Endothelial cell of umbilical vein (primary cell): ENCODE results near the gene TRANK1.
"Not testable (repeated sequence)": the region's sequence is repeated elsewhere in the genome, so short reads cannot be mapped to it uniquely, and the experiment has no call there.

Experiments used
- POLR2A ChIP-seq: IDR thresholded peaks from 2 replicates; pipeline ENCODE4 v1.6.1; 2012; ENCODE audit warnings: low read depth, mild to moderate bottlenecking, control low read depth, low read length
- POLR2AphosphoS5 ChIP-seq: IDR thresholded peaks from 2 replicates; pipeline ENCODE4 v1.6.1; 2012; ENCODE audit warnings: low read depth, mild to moderate bottlenecking, control low read depth, low read length, moderate library complexity; ENCODE audit not compliant: insufficient read depth
- TF ChIP-seq, protein P1 (sequence below), 2 donors: IDR thresholded peaks; 1 replicate in 1 of 2; 2 replicates in 1 of 2; pipeline ENCODE4 v1.5.1; 2011; ENCODE audit warnings: low read length in 2 of 2, mild to moderate bottlenecking in 2 of 2, moderate library complexity in 2 of 2, control low read depth in 1 of 2, inconsistent platforms in 1 of 2, low read depth in 1 of 2; ENCODE audit not compliant: insufficient read depth in 1 of 2; ENCODE audit errors: extremely low read depth in 1 of 2

DNA sequence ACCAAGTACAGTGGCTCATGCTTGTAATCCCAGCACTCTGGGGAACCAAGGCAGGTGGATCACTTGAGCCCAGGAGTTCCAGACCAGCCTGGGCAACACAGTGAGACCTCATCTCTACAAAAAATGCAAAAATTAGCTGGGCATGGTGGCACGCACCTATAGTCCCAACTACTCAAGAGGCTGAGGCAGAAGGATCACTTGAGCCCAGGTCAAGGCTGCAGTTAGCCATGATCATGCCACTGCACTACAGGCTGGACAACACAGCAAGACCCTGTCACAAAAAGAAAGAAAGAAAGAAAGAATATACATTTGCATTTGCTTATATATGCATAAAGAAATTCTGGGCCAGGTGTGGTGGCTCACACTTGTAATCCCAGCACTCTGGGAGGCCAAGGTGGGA is 13.4 kb downstream of the TRANK1 start:
- TF ChIP-seq, protein P1, sequence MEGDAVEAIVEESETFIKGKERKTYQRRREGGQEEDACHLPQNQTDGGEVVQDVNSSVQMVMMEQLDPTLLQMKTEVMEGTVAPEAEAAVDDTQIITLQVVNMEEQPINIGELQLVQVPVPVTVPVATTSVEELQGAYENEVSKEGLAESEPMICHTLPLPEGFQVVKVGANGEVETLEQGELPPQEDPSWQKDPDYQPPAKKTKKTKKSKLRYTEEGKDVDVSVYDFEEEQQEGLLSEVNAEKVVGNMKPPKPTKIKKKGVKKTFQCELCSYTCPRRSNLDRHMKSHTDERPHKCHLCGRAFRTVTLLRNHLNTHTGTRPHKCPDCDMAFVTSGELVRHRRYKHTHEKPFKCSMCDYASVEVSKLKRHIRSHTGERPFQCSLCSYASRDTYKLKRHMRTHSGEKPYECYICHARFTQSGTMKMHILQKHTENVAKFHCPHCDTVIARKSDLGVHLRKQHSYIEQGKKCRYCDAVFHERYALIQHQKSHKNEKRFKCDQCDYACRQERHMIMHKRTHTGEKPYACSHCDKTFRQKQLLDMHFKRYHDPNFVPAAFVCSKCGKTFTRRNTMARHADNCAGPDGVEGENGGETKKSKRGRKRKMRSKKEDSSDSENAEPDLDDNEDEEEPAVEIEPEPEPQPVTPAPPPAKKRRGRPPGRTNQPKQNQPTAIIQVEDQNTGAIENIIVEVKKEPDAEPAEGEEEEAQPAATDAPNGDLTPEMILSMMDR (IDR thresholded peaks at IDR 0.05; ENCODE audit: extremely low read depth in 1 of 2, insufficient read depth in 1 of 2, low read depth in 1 of 2, low read length in 2 of 2) = not testable (repeated sequence)
- not testable (repeated sequence) for TF ChIP-seq POLR2A, POLR2AphosphoS5
